HTERT RPE-1 (cell line): ENCODE measurements around the gene CPXM2.

Source experiments
- in situ Hi-C: fragments of 300-500 bp; cut with MboI; formaldehyde crosslinking; loops from 4 replicates; pipeline ENCODE4 v1.14.3; 2020; ENCODE audit warnings: low sequenced_read_pairs

CPXM2 gene

DNA sequence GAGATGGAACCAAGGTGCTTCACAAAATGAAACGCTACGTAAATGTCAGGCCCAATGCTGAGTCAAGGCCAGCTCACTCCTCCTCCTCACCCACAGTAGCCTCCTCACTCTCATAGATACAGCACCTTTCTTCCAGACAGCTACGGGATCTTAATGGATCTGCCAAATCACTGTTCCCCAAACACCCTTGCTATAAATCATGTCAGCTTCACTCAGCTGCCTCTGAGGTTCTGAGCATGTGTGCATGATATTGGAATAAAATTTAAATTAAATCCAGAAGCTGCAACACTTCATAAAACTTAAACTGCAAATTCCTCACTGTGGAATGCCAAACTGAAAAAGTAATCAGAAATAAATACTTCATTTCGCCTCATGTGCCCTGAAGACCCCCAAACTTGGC lies 14.7 kb upstream of the CPXM2 start:
- in situ Hi-C loops: no loop called here

DNA sequence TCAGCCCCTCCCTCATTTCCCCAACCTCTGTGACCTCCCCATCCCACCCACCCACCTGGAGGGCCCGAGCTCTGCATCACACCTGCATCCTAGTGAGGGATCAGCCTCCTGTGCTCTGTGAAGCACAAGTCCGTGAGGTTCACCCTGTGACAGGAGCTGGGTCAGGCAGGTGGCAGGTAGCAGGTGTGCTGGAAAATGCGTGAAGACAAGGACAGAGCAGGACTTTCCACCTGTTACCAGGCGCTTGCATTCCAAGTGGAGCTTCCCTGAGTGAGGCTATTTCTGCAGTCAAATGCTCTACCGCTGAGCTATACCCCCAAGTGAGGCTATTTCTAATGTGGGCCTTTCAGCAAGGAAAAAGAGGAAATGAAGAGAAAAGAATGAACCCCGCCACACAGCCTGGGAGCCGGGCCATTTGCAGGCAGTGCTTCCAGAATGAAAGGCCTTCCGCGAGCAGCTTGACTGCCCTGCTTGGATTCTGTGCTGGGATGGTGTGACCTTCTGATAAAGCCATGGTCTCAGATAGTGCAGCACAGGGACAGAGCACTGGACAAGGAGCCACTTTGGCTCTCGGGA lies 13.3 kb upstream of the CPXM2 start:
- in situ Hi-C loops: no loop called here

DNA sequence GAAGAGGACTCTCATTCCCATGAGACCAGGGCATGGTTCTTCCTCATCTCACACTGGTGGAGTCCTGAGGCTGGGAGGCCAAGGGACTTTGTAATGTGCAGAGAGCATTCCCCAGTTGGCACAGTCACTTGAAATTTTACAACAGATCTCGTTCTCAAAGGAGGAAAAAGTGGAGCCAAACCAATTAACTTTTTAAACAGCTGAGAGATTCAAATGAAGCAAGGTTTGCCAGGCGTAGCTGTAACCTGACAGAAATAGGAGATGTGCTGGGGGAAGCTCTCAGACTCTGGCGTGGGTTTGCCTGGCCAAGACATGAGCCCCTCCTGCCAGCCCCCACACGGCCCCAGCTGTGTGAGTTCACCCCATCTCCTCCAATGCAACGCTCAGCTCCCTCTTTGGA lies 12.0 kb upstream of the CPXM2 start:
- in situ Hi-C loops: no loop called here

DNA sequence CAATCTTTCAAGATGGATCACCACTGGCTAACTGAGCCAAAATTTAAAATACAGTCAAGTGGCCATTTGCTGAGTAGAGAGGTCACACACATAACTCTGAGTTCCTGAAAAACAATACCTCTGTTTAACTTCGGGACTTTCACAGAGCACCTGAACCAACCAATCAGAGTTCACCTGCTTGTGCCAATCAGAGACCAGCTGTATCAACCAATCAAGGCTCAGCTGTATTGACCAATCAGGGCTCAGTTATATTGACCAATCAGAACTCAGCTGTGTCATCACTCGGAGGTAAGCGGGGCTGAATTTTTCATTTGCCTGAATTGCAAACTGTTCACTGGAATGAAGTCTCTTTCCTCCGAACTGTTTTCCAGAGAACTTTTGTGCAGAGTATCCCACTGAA lies 10.0 kb upstream of the CPXM2 start:
- in situ Hi-C loops: no loop called here

DNA sequence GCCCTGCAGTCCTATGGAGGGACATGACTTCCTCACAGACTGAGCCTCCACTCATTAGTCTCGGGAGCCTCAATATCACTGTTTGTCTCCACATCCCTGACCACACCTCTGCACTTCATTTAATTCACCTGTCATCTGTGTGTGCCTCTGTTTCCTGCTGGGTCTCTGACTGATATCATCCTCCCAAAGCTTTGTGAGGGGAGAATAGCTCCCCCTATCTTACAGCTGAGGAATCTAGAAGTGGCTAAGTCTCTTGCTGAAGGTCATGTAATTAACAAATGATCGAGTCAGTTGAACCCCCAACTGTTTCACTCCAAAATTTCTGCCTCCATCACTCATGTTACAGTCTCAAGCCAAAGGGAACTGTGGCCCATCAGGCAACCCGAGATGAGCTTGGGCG lies 5.5 kb upstream of the CPXM2 start:
- in situ Hi-C loops: no loop called here

DNA sequence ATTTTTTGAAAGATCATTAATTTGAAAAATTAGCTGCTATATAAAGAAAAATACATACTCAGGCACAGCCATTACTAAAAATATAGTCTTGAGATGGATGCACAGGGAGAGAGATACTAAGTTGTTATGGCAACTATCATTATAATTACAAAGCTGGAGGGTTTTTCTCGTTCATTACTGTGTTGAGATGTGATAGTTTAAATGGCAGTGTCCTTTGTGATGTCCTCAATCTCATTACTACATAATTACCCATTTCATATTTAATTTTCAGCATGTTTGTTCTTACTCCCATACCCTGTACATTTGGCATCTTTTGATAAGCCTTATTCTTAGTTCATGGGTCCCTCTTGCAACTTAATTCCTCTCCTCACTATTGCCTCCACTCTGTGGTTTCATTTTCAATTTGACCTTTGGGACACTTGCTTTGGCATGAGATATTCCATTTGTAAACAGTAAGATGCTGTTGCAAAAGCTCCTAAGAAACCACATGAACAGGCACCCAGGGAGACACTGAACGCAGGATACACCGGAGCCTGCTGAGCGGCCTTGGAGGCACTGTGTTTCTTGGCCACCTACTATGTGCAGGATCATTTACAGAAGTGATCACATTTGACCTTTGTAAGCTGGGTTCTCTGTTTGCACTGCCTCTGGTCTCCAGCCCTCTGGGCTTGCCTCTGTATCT lies 4.8 kb upstream of the CPXM2 start:
- in situ Hi-C loops: no loop called here

DNA sequence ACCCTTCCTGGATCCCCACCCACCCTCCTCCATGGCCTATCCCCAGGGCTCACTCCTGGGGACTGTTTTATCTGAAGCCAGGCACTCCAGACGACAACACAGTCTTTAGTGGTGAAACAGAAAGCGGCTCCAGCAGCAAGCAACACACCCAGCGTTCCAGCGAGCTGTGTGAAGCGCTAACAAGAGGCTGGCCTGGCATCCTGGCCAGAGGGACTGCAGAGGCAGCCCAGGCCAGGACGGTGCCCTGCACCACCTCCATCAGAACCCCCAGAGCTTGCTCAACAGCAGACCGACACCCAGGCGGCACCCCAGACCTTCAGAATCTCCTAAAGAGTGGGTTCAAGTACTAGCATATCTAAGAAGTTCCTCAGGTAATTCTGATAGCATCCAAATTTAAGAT lies 2.0 kb upstream of the CPXM2 start:
- in situ Hi-C loops: no loop called here

DNA sequence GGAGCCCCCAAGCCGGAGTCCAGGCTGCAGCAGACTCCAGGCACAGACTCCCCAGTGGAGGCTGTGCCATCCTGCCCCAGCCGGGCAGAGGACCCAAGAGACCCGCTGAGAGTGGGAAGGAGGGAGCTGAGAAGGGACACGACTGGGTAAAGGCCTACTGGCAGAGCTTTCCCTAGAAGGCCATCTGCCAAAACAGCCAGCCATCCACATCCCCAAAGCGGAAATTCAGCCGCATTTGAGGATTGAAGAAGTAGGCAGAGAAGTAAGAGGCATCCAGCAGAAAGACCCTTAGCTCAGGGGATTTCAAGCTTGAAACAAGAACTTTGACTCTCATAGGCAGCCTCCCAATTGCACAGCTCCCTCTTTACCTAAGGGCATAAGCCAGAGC lies 857 bp downstream of the CPXM2 start:
- in situ Hi-C loops: no loop called here

DNA sequence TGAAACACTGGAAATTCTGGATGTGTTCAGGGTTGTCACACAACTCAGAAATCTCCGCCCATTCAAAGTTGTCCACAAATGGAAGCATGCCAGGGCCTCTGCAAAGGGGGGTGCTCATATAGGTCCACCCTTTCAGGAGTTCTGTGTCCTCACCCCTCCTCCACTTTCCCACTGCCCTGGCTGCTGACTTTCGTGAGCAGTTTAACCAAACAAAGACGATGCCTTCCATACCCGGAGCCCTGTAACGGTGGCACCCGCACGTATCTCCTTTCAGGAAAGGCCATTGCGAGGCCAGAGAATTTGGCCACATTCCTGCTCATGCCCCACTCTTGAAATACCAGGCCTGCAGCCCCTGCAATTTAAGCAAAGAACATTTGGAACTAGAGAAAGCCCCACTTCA lies 1.4 kb downstream of the CPXM2 start:
- in situ Hi-C loops: no loop called here

DNA sequence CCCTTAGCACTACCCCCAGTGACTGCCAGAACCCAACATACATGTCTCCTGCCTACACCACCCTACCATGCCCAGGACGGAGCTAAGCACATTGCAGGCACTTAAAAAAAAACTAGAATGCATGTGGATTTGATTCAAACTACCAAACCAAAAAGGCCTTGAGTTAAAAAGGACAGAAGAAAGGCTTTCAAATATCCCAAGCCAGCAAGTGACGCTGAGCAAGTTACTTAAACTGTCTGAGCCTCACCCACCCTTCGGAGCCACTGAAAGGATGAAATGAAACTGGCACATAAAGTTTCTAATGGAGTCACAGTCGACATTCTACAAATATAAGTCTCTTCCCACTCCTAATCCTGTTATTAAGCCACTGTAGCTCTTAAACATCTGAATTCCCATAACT lies 1.8 kb downstream of the CPXM2 start:
- in situ Hi-C loops: no loop called here

DNA sequence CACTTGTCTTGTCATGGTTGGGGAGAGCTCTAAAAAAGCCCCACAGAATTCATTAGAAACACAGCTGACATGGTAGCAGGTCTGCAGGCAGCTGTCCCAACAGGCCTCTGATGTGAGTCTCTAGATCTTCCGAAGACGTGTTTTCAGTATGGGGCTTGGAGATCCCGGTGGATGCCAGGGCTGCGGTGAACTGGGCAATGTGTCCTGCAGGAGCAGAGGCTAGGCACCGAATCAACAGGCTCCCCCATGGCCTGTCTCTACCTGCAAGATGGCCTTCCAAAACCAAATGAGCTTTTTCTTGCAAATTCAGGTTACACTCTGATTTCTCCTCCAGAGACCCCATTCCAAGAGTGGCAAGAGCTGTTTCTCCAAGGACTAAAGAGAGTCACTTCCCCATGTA lies 2.9 kb downstream of the CPXM2 start:
- in situ Hi-C loops: no loop called here

DNA sequence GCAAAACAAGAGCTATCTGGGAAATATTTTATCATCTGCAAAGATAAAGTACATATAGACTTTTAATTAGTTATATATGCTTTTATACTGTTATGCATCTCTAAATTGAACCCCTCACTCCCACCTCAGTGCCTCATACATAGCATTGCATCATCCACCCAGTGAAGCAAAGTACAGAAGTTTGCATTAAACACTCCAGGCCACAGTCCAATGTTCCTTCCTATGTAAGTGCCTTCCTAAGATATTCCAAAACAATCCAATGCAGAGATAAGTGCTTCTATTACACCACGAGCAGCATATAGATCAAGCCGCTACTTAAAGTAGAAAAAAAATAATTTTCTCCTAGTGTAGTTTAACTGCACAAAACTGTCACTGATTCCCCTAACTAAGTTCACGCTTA lies 3.4 kb downstream of the CPXM2 start:
- in situ Hi-C loops: no loop called here

DNA sequence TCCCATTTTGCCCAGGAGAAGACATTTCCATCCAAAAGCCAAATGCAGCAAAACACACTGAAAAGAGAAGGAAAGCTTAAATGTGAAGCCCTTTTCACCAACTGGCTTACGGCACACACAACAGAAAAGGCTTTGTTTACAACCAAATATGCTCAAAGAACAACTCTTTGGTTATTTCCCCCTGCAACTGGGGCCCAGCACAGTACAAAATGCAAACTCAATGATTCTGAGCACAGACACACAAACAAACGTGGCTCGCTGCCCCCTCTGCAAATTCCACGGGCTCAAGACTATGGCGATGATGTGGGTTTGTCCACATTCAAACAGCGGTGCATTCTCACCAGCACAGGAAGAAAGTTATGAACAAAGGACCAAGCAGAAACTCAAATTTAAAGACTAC lies 5.3 kb downstream of the CPXM2 start:
- in situ Hi-C loops: no loop called here

DNA sequence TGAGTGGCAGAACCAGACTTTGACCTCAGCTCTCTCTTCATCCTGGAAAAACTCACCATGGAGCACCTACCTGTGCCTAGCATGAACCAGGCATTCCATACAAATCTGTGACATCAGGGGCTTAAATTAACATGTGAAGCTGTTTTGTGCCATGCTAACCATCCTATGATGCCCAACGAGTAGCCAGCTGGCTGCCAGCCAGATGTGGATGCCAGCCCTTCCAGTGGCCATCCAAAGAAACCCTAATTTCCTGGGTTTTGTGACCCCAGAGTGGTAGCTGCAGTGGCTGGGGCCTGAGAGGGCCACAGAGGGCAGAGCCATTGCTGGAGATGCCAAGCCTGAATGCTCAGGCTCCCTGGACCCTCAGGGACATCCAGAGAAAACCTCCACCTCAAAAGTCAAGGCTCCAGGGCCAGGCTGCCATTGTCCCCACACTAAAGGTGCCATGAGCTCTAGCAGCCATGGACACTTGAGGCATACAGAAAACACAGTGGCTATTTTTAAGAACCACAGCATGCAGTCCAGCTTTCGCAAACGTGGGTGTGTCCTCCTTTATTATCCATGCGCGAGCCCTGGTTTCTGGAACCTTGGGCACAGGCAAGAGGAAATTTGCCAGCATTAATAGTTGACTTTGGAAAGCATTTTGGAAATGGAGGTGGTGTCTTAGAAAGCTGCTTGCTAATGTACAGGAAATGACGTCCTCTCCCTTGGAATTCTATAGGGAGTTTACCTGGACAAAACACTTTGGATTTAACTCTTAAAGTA lies 6.0 kb downstream of the CPXM2 start:
- in situ Hi-C loops: no loop called here

DNA sequence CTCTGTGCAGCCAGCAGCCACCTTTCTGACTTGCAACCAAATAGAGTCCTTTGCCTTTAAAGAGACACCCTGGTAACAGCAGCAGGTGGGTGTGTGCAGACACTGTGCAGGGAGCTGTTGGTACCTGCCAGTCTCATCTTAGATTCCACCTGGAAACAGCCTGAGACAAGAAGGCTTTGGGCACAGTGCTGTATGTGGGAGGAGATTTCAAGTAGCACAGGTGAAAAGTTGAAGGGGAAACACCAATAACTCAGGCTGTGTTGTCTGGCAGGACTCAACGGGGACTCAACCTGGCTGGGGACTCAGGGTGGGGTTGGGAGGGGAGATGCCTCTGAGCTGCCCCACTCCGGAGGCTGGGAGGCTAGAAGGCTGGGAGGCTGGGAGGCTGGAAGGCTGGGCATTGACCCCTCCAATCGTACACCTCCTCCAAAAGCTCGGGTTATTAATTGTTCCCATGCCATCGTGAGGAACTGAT lies 6.7 kb downstream of the CPXM2 start:
- in situ Hi-C loops: no loop called here

DNA sequence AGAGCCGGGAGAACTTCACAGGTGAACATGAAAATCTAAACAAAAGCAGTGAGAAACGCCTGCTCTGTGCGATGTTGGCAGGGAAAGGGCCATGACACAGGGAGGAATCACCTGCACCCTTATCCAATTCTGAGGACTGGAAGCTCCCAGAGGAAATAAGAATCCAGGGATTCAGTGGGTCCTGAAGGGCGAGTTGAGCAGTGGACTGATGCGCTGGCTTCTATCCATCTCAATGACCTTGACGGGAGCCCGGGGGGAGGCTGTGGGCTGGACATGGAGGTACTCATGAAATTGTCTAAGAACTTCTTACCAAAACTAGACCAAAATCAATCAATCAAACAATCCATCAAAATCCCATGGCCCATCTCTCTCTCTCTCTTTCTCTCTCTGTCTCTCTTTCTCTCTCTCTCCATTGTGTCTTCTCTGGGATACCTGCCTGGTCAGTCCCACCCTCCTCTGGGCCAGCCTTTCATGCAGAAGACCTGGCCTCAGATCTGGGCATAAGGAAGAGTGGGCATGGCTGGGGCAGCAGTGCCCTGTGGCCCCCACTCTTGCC lies 7.2 kb downstream of the CPXM2 start:
- in situ Hi-C loops: no loop called here

DNA sequence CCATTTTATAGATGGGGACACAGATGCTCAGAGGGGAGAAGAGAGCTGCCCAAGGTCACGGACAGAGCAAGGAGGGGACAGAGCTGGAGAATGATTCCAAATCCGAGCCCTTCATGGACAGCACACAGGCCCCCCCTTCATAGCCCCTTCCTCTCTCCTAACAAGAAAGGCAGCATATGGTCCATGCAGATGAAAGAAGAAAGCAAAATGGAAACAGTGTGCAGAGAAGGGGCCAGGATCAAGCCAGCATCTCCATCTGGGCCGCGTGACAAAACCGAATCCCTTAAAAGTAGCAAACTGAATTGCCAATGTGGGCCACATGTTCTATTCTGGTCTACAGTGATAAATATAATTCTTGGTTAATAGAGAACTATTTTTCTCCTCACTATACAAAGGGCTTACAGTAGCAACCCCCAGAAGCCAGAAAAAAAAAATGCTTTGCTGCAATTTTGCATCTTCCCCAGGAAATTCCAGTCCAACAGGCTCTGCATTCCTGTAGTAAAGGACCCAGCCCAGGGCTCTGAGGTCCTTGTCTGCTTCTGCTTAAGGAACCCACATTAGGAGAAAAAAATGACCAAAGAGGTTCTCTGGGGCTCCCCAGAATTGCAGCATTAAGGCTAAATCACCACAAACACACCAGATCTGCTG lies 7.8 kb downstream of the CPXM2 start:
- in situ Hi-C loops: no loop called here

DNA sequence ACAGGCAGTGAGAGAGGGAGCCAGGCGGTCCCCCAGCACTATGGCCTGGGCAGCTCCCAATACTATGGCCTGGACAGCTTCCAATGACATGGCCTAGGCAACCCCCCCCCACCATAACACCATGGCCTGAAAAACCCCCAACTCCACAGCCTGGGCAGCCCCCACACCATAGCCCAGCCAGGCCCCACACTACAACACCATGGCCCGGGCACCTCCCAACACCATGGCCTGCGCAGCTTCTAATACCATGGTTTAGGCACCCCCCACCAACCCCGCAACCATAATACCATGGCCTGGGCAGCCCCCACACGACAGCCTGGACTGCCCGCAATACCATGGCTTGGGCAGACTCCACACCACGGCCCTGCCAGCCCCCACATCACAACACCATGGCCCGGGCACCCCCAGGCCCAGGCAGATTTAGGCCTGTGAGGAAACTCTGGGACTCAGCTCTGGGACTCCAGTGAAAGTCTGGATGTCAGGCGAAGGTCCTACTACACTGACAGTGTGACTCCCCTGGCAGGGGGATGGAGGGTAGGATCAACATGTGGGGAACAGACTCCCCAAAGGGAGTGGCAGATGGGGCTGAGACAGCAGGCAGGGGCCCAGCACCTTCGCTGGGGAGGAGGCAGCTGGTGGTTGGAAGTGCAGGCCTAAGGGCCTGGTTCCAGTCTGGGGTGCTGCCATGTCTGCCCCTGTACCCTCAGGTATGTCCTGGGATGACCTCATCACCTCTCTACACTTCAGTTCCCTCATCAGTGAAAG lies 8.7 kb downstream of the CPXM2 start:
- in situ Hi-C loops: no loop called here

DNA sequence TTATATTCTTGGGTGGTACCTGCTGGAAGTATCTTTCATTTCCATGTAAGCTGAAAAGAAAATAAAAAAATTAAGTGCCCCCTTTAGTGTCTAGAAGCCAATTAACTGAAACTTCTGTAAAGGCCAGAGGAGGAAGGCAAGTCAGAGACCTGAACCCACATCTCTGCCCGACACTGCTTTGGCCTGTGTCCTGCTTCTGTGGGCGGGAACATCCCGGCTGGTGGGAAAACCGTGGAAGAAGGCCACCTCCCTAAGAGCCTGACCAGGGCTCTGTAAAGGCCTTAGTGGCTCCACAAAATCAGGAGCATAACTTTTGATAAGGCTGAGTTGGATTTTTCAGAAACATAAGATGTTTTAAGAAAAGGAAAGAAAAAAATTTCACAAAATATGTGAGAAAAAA lies 9.4 kb downstream of the CPXM2 start:
- in situ Hi-C loops: no loop called here

DNA sequence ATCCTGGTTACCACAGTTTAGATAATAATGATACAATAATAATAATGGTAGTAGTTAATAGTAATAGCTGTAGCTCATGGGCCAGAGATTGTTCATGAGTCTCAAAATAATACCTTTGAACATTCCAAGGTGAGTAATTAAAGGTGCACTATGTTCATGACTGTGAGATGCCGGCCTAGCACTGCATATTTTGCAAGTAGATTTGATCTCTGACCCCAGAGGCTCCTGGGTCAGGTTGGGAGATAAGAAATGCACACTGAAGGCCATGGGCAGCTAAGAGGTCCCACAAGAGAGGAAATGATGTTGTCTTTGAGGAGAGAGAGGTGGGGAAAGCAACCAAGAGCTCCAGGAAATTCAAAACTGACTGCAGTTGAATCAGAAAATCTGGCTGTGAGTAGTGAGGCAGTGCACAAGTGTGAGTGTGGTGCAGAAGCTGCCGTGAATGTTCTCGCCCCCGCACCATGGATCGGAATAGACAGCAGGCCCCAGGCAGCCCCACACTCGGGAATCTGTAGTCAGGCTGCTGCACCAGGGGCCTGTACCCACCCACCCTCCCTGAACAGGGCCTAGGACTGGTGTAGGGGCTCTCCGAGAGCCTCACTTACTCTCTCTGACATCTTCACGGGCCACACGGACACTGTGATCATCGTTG lies 11.9 kb downstream of the CPXM2 start:
- in situ Hi-C loops: no loop called here
